HUES6 (cell line): ENCODE results near the gene CRYBG2.

Experiments
- H3K27ac ChIP-seq: 2 replicates; pipeline ENCODE4 v1.7.0; 2013; ENCODE audit warnings: low read depth, mild to moderate bottlenecking, low read length, inconsistent platforms
- H3K27me3 ChIP-seq: 2 replicates; pipeline ENCODE4 v1.6.1; 2013; ENCODE audit warnings: low read length; ENCODE audit not compliant: control insufficient read depth, insufficient read depth
- H3K36me3 ChIP-seq: 2 replicates; pipeline ENCODE4 v1.6.1; 2013; ENCODE audit warnings: low read length; ENCODE audit not compliant: control insufficient read depth, insufficient read depth
- H3K4me1 ChIP-seq: 2 replicates; pipeline ENCODE4 v1.6.1; 2013; ENCODE audit warnings: low read length; ENCODE audit not compliant: control insufficient read depth, insufficient read depth
- H3K4me3 ChIP-seq: 2 replicates; pipeline ENCODE4 v1.5.1; 2013; ENCODE audit warnings: low read depth, low read length
- H3K9ac ChIP-seq: one replicate; pipeline ENCODE4 v1.6.1; 2013; ENCODE audit warnings: mild to moderate bottlenecking, low read length
- H3K9me3 ChIP-seq: 2 replicates; pipeline ENCODE4 v1.6.1; 2013; ENCODE audit warnings: low read depth, low read length; ENCODE audit not compliant: control insufficient read depth, insufficient read depth

CRYBG2 gene

GRCh38 chr1:26282401-26282918, 71.5 kb downstream of the CRYBG2 start:
- Histone ChIP-seq H3K4me3 (no peak overlapping the region), H3K4me1 (peaks cover 43% of the 10 kb centered on the region), H3K27ac (no peak overlapping the region), H3K9me3 (no peaks in the 10 kb centered on the region), H3K27me3 (no peaks in the 10 kb centered on the region), H3K36me3 (peaks cover 12% of the 10 kb centered on the region), H3K9ac (no peak overlapping the region)

GRCh38 chr1:26281971-26282370, 72.0 kb downstream of the CRYBG2 start:
- H3K4me3 ChIP-seq, result peak overlapping the region; percentile 19; the same call in 1 of the 2 replicates
- H3K4me1 ChIP-seq, result peaks cover 43% of the 10 kb centered on the region
- H3K9ac ChIP-seq, result no peak overlapping the region
- H3K27ac ChIP-seq, result no peak overlapping the region
- H3K9me3 ChIP-seq, result no peaks in the 10 kb centered on the region
- no peaks in the 10 kb centered on the region for H3K27me3 ChIP-seq
- H3K36me3 ChIP-seq, result peaks cover 17% of the 10 kb centered on the region

GRCh38 chr1:26281091-26281958, 72.6 kb downstream of the CRYBG2 start:
- peaks cover 43% of the 10 kb centered on the region for H3K4me1 ChIP-seq
- no peaks in the 10 kb centered on the region for H3K9me3 ChIP-seq
- peak overlapping the region; percentile 19; the same call in 1 of the 2 replicates for H3K4me3 ChIP-seq
- no peak overlapping the region for H3K27ac ChIP-seq
- peaks cover 24% of the 10 kb centered on the region for H3K36me3 ChIP-seq
- no peak overlapping the region for H3K9ac ChIP-seq
- no peaks in the 10 kb centered on the region for H3K27me3 ChIP-seq

DNA sequence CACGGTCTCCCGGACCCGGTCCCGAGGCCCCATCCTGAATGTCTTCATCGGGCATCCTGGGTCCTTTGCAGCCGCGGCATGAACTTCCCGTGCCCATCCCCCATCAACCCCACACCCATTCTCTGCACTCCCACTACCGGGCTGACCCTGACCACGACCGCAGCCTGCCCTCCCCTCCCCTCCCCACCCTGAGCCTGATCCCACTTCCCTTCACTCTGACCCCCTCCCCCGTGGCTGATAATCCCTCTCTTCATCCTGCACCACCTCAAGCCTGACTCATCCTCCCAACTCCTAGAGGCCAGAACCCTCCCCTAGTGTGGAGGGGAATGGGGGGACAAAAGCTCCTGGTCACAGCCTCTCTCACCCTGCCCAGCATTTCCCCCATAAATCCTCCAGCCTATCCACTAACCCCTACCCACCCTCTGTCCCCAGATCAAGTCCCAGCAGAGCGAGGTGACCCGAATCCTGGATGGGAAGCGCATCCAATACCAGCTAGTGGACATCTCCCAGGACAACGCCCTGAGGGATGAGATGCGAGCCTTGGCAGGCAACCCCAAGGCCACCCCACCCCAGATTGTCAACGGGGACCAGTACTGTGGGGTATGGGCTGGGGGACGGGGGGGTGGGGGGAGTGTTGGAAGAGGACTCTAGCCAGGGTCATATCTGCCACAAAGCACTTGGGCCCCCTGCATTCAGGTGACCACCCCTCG, 73.4 kb downstream of the CRYBG2 start:
- H3K27ac ChIP-seq, result peak overlapping the region; percentile 51; the same call in 1 of the 2 replicates
- H3K4me3 ChIP-seq, result peak overlapping the region; percentile 77
- H3K9me3 ChIP-seq, result no peaks in the 10 kb centered on the region
- H3K4me1 ChIP-seq, result peaks cover 45% of the 10 kb centered on the region
- H3K9ac ChIP-seq, result peak overlapping the region; percentile 84
- no peaks in the 10 kb centered on the region for H3K27me3 ChIP-seq
- peaks cover 28% of the 10 kb centered on the region for H3K36me3 ChIP-seq

GRCh38 chr1:26279456-26280332, 74.2 kb downstream of the CRYBG2 start, which contains the start of gene SH3BGRL3:
TSS of gene SH3BGRL3 (plus strand) at chr1:26280086. CDS start at chr1:26280156, 70 bp downstream.
- Histone ChIP-seq H3K36me3 (peaks cover 32% of the 10 kb centered on the region), H3K27ac (peak within 1 kb of the TSS; percentile 51; the same call in 1 of the 2 replicates), H3K4me3 (peak within 1 kb of the TSS; percentile 77), H3K4me1 (peaks cover 38% of the 10 kb centered on the region), H3K9me3 (no peaks in the 10 kb centered on the region), H3K27me3 (no peaks in the 10 kb centered on the region), H3K9ac (peak within 1 kb of the TSS; percentile 84)

DNA sequence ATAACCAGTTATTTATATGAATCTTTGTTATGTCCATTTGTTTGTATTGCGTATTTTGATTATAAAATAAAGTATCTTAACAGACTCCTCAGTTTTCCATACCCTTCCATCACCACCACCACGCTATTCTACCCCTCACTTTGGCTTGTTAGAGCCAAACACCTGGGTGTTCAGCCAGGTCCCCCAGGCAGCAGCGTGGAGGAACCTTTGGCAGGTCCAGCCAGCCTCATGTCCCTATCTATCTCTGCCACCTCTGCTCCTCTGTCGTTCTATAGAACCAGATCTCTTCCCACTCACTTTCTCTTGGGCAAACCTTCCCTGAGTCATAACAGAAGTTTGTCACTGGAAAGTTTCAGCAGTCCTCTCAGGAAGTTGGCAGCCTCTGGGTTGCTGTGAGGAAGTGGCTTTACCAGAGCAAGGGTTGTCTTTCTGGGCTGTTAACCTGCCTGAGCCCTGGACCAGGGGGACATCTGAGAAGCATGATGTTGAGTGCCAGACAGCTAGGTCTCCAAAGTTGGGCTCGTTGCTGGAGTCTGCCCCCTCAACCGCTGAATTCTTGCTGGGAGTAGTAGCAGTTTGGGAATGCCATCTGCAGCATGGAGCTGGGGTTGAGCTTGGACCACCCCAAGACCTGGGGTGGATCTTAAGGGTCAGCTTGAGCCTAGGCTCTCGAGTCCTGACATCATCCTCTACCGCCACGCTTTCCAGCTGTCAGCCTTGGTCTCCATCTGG, 75.0 kb downstream of the CRYBG2 start:
- Histone ChIP-seq H3K9me3 (no peaks in the 10 kb centered on the region), H3K27me3 (no peaks in the 10 kb centered on the region), H3K4me3 (peak overlapping the region; percentile 77), H3K9ac (peak overlapping the region; percentile 84), H3K4me1 (peaks cover 34% of the 10 kb centered on the region), H3K36me3 (peaks cover 40% of the 10 kb centered on the region), H3K27ac (no peak overlapping the region)

DNA sequence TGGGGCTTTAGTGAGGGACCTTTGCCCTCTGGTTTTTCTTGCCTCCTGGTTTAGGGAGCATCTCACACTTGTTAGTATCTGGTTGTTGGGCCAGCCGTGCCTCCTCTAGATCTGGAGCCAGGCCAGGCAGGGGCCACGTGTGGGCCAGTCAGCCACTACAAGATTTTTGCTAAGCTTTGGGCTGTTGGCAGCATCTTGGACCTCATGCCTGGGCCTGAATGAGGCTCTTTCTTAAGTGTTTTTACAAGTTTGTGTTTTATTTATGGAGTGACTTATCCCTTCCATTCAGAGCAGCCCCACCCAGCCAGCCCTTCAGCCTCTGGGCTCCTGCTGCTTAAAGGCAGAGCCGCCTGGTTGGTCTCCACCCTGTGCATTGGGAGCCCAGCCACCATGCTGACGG, 75.6 kb downstream of the CRYBG2 start:
- H3K27me3 ChIP-seq, result no peaks in the 10 kb centered on the region
- H3K4me3 ChIP-seq, result no peak overlapping the region
- H3K36me3 ChIP-seq, result peaks cover 42% of the 10 kb centered on the region
- H3K9ac ChIP-seq, result no peak overlapping the region
- H3K4me1 ChIP-seq, result peaks cover 34% of the 10 kb centered on the region
- H3K9me3 ChIP-seq, result no peaks in the 10 kb centered on the region
- H3K27ac ChIP-seq, result no peak overlapping the region

DNA sequence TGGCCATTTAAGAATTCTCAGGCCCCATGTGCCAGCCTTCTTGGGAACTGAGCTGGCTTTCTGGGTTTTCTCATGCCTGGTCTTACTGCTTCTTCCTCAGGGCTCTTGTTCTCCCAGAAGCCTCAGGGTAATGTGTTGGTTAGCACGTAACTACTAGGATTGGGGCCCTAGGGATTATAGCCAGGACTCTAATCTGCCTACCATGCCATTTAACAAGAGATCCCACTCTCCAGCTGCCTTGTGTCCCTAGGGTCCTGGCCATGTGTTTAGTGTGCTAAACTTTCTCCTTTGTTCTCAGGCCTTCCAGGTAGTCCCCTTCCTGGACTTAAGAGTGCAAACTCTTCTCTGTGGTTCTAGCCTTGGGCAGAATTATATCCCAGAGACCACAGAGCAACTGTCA, 76.2 kb downstream of the CRYBG2 start:
- Histone ChIP-seq H3K27ac (no peak overlapping the region), H3K4me1 (peaks cover 33% of the 10 kb centered on the region), H3K27me3 (no peaks in the 10 kb centered on the region), H3K4me3 (no peak overlapping the region), H3K9ac (no peak overlapping the region), H3K9me3 (no peaks in the 10 kb centered on the region), H3K36me3 (peaks cover 48% of the 10 kb centered on the region)

DNA sequence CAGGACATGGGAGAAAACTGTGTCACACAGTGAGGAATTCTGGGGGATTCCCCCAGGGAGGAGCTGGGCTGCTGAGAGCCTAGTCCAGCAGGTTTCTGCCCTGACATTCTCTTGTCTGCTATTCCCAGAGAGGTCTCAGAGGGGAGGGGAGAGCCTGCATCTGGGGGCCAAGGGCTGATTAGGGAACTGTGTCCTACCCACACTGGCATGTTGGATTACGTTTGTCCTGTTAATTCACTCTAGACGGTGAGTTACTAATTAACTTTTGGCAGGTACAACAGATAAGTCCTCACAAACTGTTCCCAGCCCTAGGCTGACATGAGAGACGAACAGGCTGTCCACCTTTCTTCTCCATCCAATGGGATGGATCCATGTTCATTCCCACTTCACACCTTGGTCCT, 76.7 kb downstream of the CRYBG2 start:
- no peak overlapping the region for H3K27ac ChIP-seq
- no peak overlapping the region for H3K4me3 ChIP-seq
- no peak overlapping the region for H3K9ac ChIP-seq
- H3K4me1 ChIP-seq, result peaks cover 28% of the 10 kb centered on the region
- H3K9me3 ChIP-seq, result no peaks in the 10 kb centered on the region
- H3K36me3 ChIP-seq, result peaks cover 50% of the 10 kb centered on the region
- no peaks in the 10 kb centered on the region for H3K27me3 ChIP-seq

- Histone ChIP-seq H3K4me1 (peaks cover 22% of the 10 kb centered on the region), H3K36me3 (peaks cover 58% of the 10 kb centered on the region), H3K27me3 (no peaks in the 10 kb centered on the region), H3K4me3 (no peak overlapping the region), H3K9ac (peak overlapping the region; percentile 24), H3K9me3 (no peaks in the 10 kb centered on the region), H3K27ac (no peak overlapping the region)
Measured at GRCh38 chr1:26276432-26276838, 77.5 kb downstream of the CRYBG2 start.
